Neuronal stem cell (in vitro differentiated cells): ENCODE results near the gene PPIH.

Experiments used
- DNase-seq: peaks from one replicate; pipeline ENCODE4 v3.0.0-alpha.2; 2013; ENCODE audit warnings: low spot score
- H2AFZ ChIP-seq: one replicate; pipeline ENCODE4 v1.6.1; 2013; ENCODE audit warnings: mild to moderate bottlenecking, low read length, inconsistent platforms
- H2AK5ac ChIP-seq: 2 replicates; pipeline ENCODE4 v1.6.1; 2013; ENCODE audit warnings: low read depth, mild to moderate bottlenecking, inconsistent platforms, low read length, moderate library complexity, mixed read lengths
- H2BK120ac ChIP-seq: 2 replicates; pipeline ENCODE4 v1.6.1; 2013; ENCODE audit warnings: low read depth, mild to moderate bottlenecking, inconsistent platforms, low read length, moderate library complexity, mixed read lengths
- H2BK12ac ChIP-seq: one replicate; pipeline ENCODE4 v1.6.1; 2013; ENCODE audit warnings: low read length, inconsistent platforms
- H2BK15ac ChIP-seq: 2 replicates; pipeline ENCODE4 v1.6.1; 2013; ENCODE audit warnings: mild to moderate bottlenecking, low read length, inconsistent platforms, mixed read lengths
- H2BK5ac ChIP-seq: one replicate; pipeline ENCODE4 v1.6.1; 2013; ENCODE audit warnings: inconsistent platforms, mild to moderate bottlenecking, low read length, moderate library complexity
- H3K14ac ChIP-seq: one replicate; pipeline ENCODE4 v1.6.1; 2013; ENCODE audit warnings: low read length, inconsistent platforms
- H3K18ac ChIP-seq: 2 replicates; pipeline ENCODE4 v1.6.1; 2013; ENCODE audit warnings: low read length, inconsistent platforms
- H3K23ac ChIP-seq: 2 replicates; pipeline ENCODE4 v1.6.1; 2013; ENCODE audit warnings: low read depth, mild to moderate bottlenecking, mixed read lengths, low read length, inconsistent platforms; ENCODE audit not compliant: poor library complexity
- H3K27ac ChIP-seq: replicated peaks from 3 replicates; pipeline ENCODE4 v1.5.1; 2013; ENCODE audit warnings: low read length, inconsistent platforms
- H3K27me3 ChIP-seq, 3 experiments: 2 replicates each; pipeline ENCODE4 v1.6.1; 2013; ENCODE audit warnings: low read length in 3 of 3, mild to moderate bottlenecking in 2 of 3, inconsistent platforms in 1 of 3, low read depth in 1 of 3, mixed read lengths in 1 of 3, moderate library complexity in 1 of 3; ENCODE audit not compliant: control insufficient read depth in 3 of 3, insufficient read depth in 3 of 3
- H3K36me3 ChIP-seq, 2 donors: replicated peaks in 1 of 2; 2 replicates each; pipeline ENCODE4 v1.6.1; 2013; ENCODE audit warnings: low read length in 2 of 2; ENCODE audit not compliant: control insufficient read depth in 2 of 2, insufficient read depth in 2 of 2
- H3K4ac ChIP-seq: 2 replicates; pipeline ENCODE4 v1.6.1; 2013; ENCODE audit warnings: inconsistent platforms, mild to moderate bottlenecking, low read length, moderate library complexity
- H3K4me1 ChIP-seq, 2 donors: 1 replicate in 1 of 2; 2 replicates in 1 of 2; pipeline ENCODE4 v1.6.1; 2013; ENCODE audit warnings: low read length in 2 of 2, low read depth in 1 of 2; ENCODE audit not compliant: control insufficient read depth in 2 of 2, insufficient read depth in 1 of 2
- H3K4me2 ChIP-seq: one replicate; pipeline ENCODE4 v1.6.1; 2013; ENCODE audit warnings: mild to moderate bottlenecking, low read length, inconsistent platforms; ENCODE audit not compliant: insufficient read depth, poor library complexity, severe bottlenecking
- H3K4me3 ChIP-seq, 2 donors: 2 replicates each; pipeline ENCODE4 v1.5.1; 2013; ENCODE audit warnings: low read length in 2 of 2, mild to moderate bottlenecking in 2 of 2, inconsistent platforms in 1 of 2, moderate library complexity in 1 of 2
- H3K79me1 ChIP-seq: one replicate; pipeline ENCODE4 v1.6.1; 2013; ENCODE audit warnings: low read depth, mild to moderate bottlenecking, inconsistent platforms, low read length, moderate library complexity
- H3K9ac ChIP-seq: one replicate; pipeline ENCODE4 v1.6.1; 2013; ENCODE audit warnings: mild to moderate bottlenecking, low read depth, low read length, inconsistent platforms; ENCODE audit not compliant: poor library complexity
- H3K9me3 ChIP-seq, 2 donors: replicated peaks in 1 of 2; 2 replicates each; pipeline versions ENCODE3 to v1.6.1; 2013; ENCODE audit warnings: low read length in 2 of 2, mild to moderate bottlenecking in 2 of 2, inconsistent platforms in 1 of 2, low read depth in 1 of 2, mixed read lengths in 1 of 2, moderate library complexity in 1 of 2; ENCODE audit not compliant: control insufficient read depth in 2 of 2, insufficient read depth in 1 of 2
- H4K8ac ChIP-seq: one replicate; pipeline ENCODE4 v1.6.1; 2013; ENCODE audit warnings: low read depth, mild to moderate bottlenecking, inconsistent platforms, low read length, moderate library complexity
- H4K91ac ChIP-seq: one replicate; pipeline ENCODE4 v1.6.1; 2013; ENCODE audit warnings: low read length, low read depth, mild to moderate bottlenecking, inconsistent platforms; ENCODE audit not compliant: poor library complexity
- WGBS, 2 donors: extraction: QIAGEN DNeasy Blood & Tissue Kit; methylation state at CpG; one replicate each; pipeline ENCODE4 v1.1.7; 2013; ENCODE audit warnings: missing lambda C conversion rate in 2 of 2, mixed read lengths in 1 of 2; ENCODE audit not compliant: insufficient read length in 2 of 2, insufficient replicate concordance in 1 of 2; ENCODE audit errors: extremely low coverage in 2 of 2; 5-methylcytosine and 5-hydroxymethylcytosine counted together

Gene PPIH

DNA sequence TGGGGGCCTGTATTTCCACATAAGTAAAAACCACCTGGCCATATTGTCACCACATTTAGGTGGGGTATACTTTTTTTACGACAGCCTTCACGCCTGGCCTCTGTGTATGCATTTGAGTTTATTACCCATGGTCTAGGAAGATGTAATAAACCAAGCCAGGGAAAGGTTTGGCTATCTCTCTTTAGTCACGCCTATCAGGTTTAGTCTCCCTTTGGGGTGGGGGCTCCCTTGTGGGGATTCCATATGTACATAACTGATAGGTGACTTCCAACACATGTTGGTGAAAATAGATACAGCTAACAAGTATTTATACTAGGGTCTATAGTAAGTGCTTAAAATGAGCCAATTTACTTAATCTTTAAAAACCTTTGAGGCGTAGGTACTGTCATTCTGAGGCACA, 28.2 kb downstream of the PPIH start:
- Histone ChIP-seq H4K8ac (no peak overlapping the region), H2BK12ac (no peak overlapping the region), H3K9ac (no peak overlapping the region), H3K9me3 (no peaks in the 10 kb centered on the region), H2BK15ac (no peak overlapping the region), H3K36me3 (peaks cover 20 to 81% of the 10 kb centered on the region in 2 donors), H3K4me3 (no peak overlapping the region), H3K14ac (no peak overlapping the region), H3K23ac (no peak overlapping the region), H3K4me1 (peaks cover 10 to 18% of the 10 kb centered on the region in 2 donors), H3K79me1 (no peaks in the 10 kb centered on the region), H2AK5ac (no peak overlapping the region), H2BK120ac (no peak overlapping the region), H3K4ac (no peak overlapping the region), H4K91ac (no peak overlapping the region), H2BK5ac (no peak overlapping the region), H3K18ac (no peak overlapping the region), H3K27ac (no peak overlapping the region), H3K27me3 (no peaks in the 10 kb centered on the region), H2AFZ (no peak overlapping the region), H3K4me2 (no peak overlapping the region)
- DNase-seq, result no peak
- WGBS, 2 donors, result no CpG with 5 or more reads among the region's 4 CpGs

DNA sequence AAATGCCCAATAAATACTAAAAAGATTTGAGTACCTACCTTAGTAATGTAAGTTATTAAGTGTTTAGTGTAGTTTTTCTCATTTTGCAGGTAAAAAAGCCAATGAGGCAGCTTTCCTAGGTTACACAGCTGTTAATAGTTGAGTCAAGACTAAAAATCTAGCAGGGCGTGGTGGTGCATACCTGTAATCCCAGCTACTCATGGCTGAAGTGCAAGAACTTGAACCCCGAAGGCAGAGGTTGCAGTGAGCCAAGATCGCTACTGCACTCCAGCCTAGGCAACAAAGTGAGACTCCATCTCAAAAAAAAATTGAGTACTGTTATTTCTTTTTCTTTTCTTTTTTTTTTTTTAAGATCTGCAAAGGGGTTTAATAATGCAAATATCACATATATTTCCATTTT, 31.7 kb downstream of the PPIH start:
- peaks cover 12 to 98% of the 10 kb centered on the region in 2 donors for H3K36me3 ChIP-seq
- H2BK12ac ChIP-seq, result no peak overlapping the region
- no peak overlapping the region for H4K91ac ChIP-seq
- no peak overlapping the region for H2AFZ ChIP-seq
- H2BK5ac ChIP-seq, result no peak overlapping the region
- no peaks in the 10 kb centered on the region for H3K9me3 ChIP-seq
- no peak overlapping the region for H3K14ac ChIP-seq
- H2AK5ac ChIP-seq, result no peak overlapping the region
- no peak overlapping the region for H3K27ac ChIP-seq
- no peak overlapping the region for H3K4me3 ChIP-seq
- H3K9ac ChIP-seq, result no peak overlapping the region
- no peak overlapping the region for H3K4me2 ChIP-seq
- H3K4me1 ChIP-seq, result peaks cover 8% of the 10 kb centered on the region in 2 donors
- H4K8ac ChIP-seq, result no peak overlapping the region
- no peaks in the 10 kb centered on the region for H3K79me1 ChIP-seq
- H3K27me3 ChIP-seq, result no peaks in the 10 kb centered on the region
- no peak overlapping the region for H3K4ac ChIP-seq
- DNase-seq, result no peak
- no peak overlapping the region for H3K23ac ChIP-seq
- H2BK120ac ChIP-seq, result no peak overlapping the region
- no peak overlapping the region for H2BK15ac ChIP-seq
- H3K18ac ChIP-seq, result no peak overlapping the region
- WGBS, 2 donors, result no CpG with 5 or more reads among the region's 3 CpGs

DNA sequence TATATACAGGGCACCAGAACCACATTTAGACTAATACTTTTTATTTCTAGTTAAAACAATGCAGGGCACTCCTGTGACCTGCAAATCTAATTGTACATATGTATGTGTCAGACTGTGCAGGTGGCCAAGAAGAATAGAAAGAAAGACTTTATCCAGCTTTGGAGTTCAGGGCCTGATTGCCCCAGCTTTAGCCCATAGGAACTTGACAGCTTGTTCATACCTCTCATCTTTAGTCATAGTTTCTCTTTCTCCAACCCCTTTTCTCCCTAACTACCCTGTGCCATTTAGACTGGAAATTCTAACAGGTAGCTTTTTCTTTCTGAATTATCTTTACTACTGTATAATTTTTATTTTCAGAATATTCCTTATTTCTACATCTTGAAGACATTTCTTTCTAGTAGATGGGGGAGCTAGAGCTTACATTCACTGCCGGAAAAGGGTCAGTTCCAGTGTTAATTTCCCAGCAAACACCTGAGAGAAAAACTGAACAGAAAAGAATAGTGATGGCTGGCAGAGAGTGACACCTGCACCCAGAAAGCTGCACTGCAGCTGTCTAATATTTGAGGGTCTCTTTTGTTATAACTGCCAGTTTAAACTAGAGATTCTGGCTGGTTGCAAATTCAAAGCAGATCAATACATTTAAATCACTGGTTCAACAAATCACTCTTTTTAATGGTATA, 32.4 kb downstream of the PPIH start:
- H3K18ac ChIP-seq, result no peak overlapping the region
- no peaks in the 10 kb centered on the region for H3K9me3 ChIP-seq
- no peak overlapping the region for H4K8ac ChIP-seq
- peaks cover 2 to 6% of the 10 kb centered on the region in 2 donors for H3K4me1 ChIP-seq
- no peak overlapping the region for H2AFZ ChIP-seq
- DNase-seq, result no peak
- H3K4me2 ChIP-seq, result no peak overlapping the region
- H2AK5ac ChIP-seq, result no peak overlapping the region
- H3K79me1 ChIP-seq, result no peaks in the 10 kb centered on the region
- H2BK15ac ChIP-seq, result no peak overlapping the region
- H3K36me3 ChIP-seq, result peaks cover 14 to 98% of the 10 kb centered on the region in 2 donors
- no peak overlapping the region for H3K14ac ChIP-seq
- H2BK12ac ChIP-seq, result no peak overlapping the region
- H4K91ac ChIP-seq, result no peak overlapping the region
- H2BK5ac ChIP-seq, result no peak overlapping the region
- WGBS, 2 donors, result no CpG with 5 or more reads among the region's 1 CpG
- no peak overlapping the region for H3K4ac ChIP-seq
- no peak overlapping the region for H2BK120ac ChIP-seq
- no peak overlapping the region for H3K23ac ChIP-seq
- no peak overlapping the region for H3K27ac ChIP-seq
- H3K9ac ChIP-seq, result no peak overlapping the region
- H3K4me3 ChIP-seq, result no peak overlapping the region
- no peaks in the 10 kb centered on the region for H3K27me3 ChIP-seq

GRCh38 chr1:42691157-42691498, 32.9 kb downstream of the PPIH start:
- Histone ChIP-seq H3K27me3 (no peaks in the 10 kb centered on the region), H4K8ac (no peak overlapping the region), H2BK12ac (no peak overlapping the region), H2AK5ac (no peak overlapping the region), H3K27ac (no peak overlapping the region), H2BK5ac (no peak overlapping the region), H3K4me3 (no peak overlapping the region), H3K36me3 (peaks cover 16 to 98% of the 10 kb centered on the region in 2 donors), H3K18ac (no peak overlapping the region), H2AFZ (no peak overlapping the region), H3K23ac (no peak overlapping the region), H3K79me1 (no peaks in the 10 kb centered on the region), H4K91ac (no peak overlapping the region), H3K14ac (no peak overlapping the region), H2BK15ac (no peak overlapping the region), H3K9ac (no peak overlapping the region), H2BK120ac (no peak overlapping the region), H3K4me2 (no peak overlapping the region), H3K4me1 (peaks cover 0 to 6% of the 10 kb centered on the region in 2 donors), H3K4ac (no peak overlapping the region), H3K9me3 (no peaks in the 10 kb centered on the region)
- WGBS, 2 donors, result no CpG with 5 or more reads among the region's 4 CpGs
- no peak for DNase-seq
